ENCODE data around the gene E2F1. TPM values are rescaled to one million over a fixed set of nuclear protein-coding genes. Genes with fewer than 3 reads are reported as not detected.

The E2F1 gene
- total RNA-seq, 2 donors from 2014 or later, result 26.9 to 33.7 TPM

- no peak for TF ChIP-seq CTCF (conservative IDR thresholded peaks at IDR 0.05)
- Histone ChIP-seq H3K4me1 (ENCODE audit: control insufficient read depth, insufficient read depth, low read length) (no peaks in the 10 kb centered on the region), H3K9me3 (ENCODE audit: control insufficient read depth, low read length) (no peaks in the 10 kb centered on the region), H3K27me3 (ENCODE audit: control insufficient read depth, insufficient read depth, low read length, poor library complexity, severe bottlenecking) (no peaks in the 10 kb centered on the region), H3K9ac (ENCODE audit: extremely low read depth, low read length, poor library complexity, severe bottlenecking) (no peak overlapping the region), H3K4me3 (ENCODE audit: low read length) (no peak overlapping the region), H3K36me3 (ENCODE audit: control insufficient read depth, insufficient read depth, low read length) (no peaks in the 10 kb centered on the region), H3K27ac (ENCODE audit: low read depth, low read length) (no peak overlapping the region)
- H3K9me3 Mint-ChIP-seq, result peaks cover 3% of the 10 kb centered on the region
- no peaks in the 10 kb centered on the region for H3K36me3 Mint-ChIP-seq (ENCODE audit: low read depth)
- no peaks in the 10 kb centered on the region for H3K4me1 Mint-ChIP-seq
- 86 to 94% methylated on average over 7 to 10 of the region's 11 CpGs for WGBS, 2 experiments (ENCODE audit: insufficient coverage in 1 of 2, insufficient read length in 1 of 2)
- H3K4me3 Mint-ChIP-seq, result no peak overlapping the region
- H3K27ac Mint-ChIP-seq, result no peak overlapping the region
- DNase-seq, result no peak
- H3K27me3 Mint-ChIP-seq (ENCODE audit: insufficient read depth), result peaks cover 2% of the 10 kb centered on the region
Observed at GRCh38 chr20:33721391-33722140, 35.4 kb upstream of the E2F1 start.

- Histone ChIP-seq H3K4me3 (ENCODE audit: low read length) (peak within 1 kb of the TSS; percentile 77), H3K9me3 (ENCODE audit: control insufficient read depth, low read length) (no peaks in the 10 kb centered on the region), H3K27me3 (ENCODE audit: control insufficient read depth, insufficient read depth, low read length, poor library complexity, severe bottlenecking) (no peaks in the 10 kb centered on the region), H3K9ac (ENCODE audit: extremely low read depth, low read length, poor library complexity, severe bottlenecking) (no peak within 1 kb of the TSS), H3K4me1 (ENCODE audit: control insufficient read depth, insufficient read depth, low read length) (no peaks in the 10 kb centered on the region), H3K27ac (ENCODE audit: low read depth, low read length) (no peak within 1 kb of the TSS), H3K36me3 (ENCODE audit: control insufficient read depth, insufficient read depth, low read length) (no peaks in the 10 kb centered on the region)
- Mint-ChIP-seq H3K9me3 (peaks cover 3% of the 10 kb centered on the region), H3K4me1 (no peaks in the 10 kb centered on the region), H3K27me3 (ENCODE audit: insufficient read depth) (peaks cover 2% of the 10 kb centered on the region), H3K4me3 (peak within 1 kb of the TSS; percentile 60), H3K27ac (no peak within 1 kb of the TSS), H3K36me3 (ENCODE audit: low read depth) (no peaks in the 10 kb centered on the region)
- DNase-seq, result peak; percentile 95
- TF ChIP-seq CTCF (conservative IDR thresholded peaks at IDR 0.05), result no peak
- WGBS, 2 experiments (ENCODE audit: insufficient coverage in 1 of 2, insufficient read length in 1 of 2), result 45 to 52% methylated on average over 33 to 46 of the region's 46 CpGs
Observed at GRCh38 chr20:33719989-33720709, 34.0 kb upstream of the E2F1 start, which contains the start of gene PXMP4. Gene PXMP4 (minus strand): TSS chr20:33720310. CDS start chr20:33720207, 103 bp downstream.

GRCh38 chr20:33719277-33719988 is 33.2 kb upstream of the E2F1 start:
- H3K4me1 Mint-ChIP-seq, result no peaks in the 10 kb centered on the region
- peaks cover 3% of the 10 kb centered on the region for H3K9me3 Mint-ChIP-seq
- Histone ChIP-seq H3K4me3 (ENCODE audit: low read length) (peak overlapping the region; percentile 77), H3K9me3 (ENCODE audit: control insufficient read depth, low read length) (no peaks in the 10 kb centered on the region), H3K9ac (ENCODE audit: extremely low read depth, low read length, poor library complexity, severe bottlenecking) (no peak overlapping the region), H3K4me1 (ENCODE audit: control insufficient read depth, insufficient read depth, low read length) (no peaks in the 10 kb centered on the region), H3K36me3 (ENCODE audit: control insufficient read depth, insufficient read depth, low read length) (no peaks in the 10 kb centered on the region), H3K27ac (ENCODE audit: low read depth, low read length) (no peak overlapping the region), H3K27me3 (ENCODE audit: control insufficient read depth, insufficient read depth, low read length, poor library complexity, severe bottlenecking) (no peaks in the 10 kb centered on the region)
- no peak overlapping the region for H3K27ac Mint-ChIP-seq
- WGBS, 2 experiments (ENCODE audit: insufficient coverage in 1 of 2, insufficient read length in 1 of 2), result 88 to 89% methylated on average over 12 to 13 of the region's 13 CpGs
- peaks cover 2% of the 10 kb centered on the region for H3K27me3 Mint-ChIP-seq (ENCODE audit: insufficient read depth)
- DNase-seq, result peak; percentile 47
- no peak for TF ChIP-seq CTCF (conservative IDR thresholded peaks at IDR 0.05)
- H3K36me3 Mint-ChIP-seq (ENCODE audit: low read depth), result no peaks in the 10 kb centered on the region
- H3K4me3 Mint-ChIP-seq, result peak overlapping the region; percentile 60
